Vagina (tissue), 2 donors: Measurements from ENCODE around the gene OR56A5.

Experiments used
- CTCF ChIP-seq, 3 experiments: fragments of 450-650 bp in 2 of 3; fragments of 200-600 bp in 1 of 3; sonication (generic) in 1 of 3; IDR thresholded peaks; one replicate each; pipeline ENCODE4 v1.5.1; 2017 to 2019; ENCODE audit warnings: antibody characterized with exemption in 3 of 3, mild to moderate bottlenecking in 2 of 3, moderate library complexity in 2 of 3
- POLR2A ChIP-seq, 2 donors: fragments of 450-650 bp; IDR thresholded peaks; one replicate each; pipeline ENCODE4 v1.6.1; 2017; ENCODE audit warnings: antibody characterized with exemption in 2 of 2, mild to moderate bottlenecking in 2 of 2, moderate library complexity in 2 of 2
- POLR2AphosphoS5 ChIP-seq, 2 donors: sonication (generic); formaldehyde crosslinking; IDR thresholded peaks; one replicate each; pipeline ENCODE4 v1.9.0; 2017; ENCODE audit warnings: antibody characterized with exemption in 2 of 2, mild to moderate bottlenecking in 2 of 2, low read depth in 1 of 2; ENCODE audit not compliant: insufficient read depth in 1 of 2

- TF ChIP-seq POLR2AphosphoS5 (IDR thresholded peaks at IDR 0.05; ENCODE audit: insufficient read depth in 1 of 2, low read depth in 1 of 2), result no peak
- no peak for TF ChIP-seq CTCF (IDR thresholded peaks at IDR 0.05)
- no peak for TF ChIP-seq POLR2A (IDR thresholded peaks at IDR 0.05)
Measured at GRCh38 chr11:5968394-5968793, at the start of gene OR56A5.
